SK-N-SH (cell line): ENCODE data around the gene KRT23. TPM values are rescaled to one million over a fixed set of nuclear protein-coding genes. Genes with fewer than 3 reads are reported as not detected.
A peak's percentile ranks its signal among the peaks of the same experiment; 100 is the strongest.

ENCODE experiments used
- CTCF ChIA-PET: fragments of 300-600, 350-600 bp; formaldehyde crosslinking; extraction: SDS; loops from one replicate; lab custom pipeline; 2021; lab: Yijun Ruan, JAX
- POLR2A ChIA-PET: fragments of 350-600 bp; sonication (Branson Sonifier 250); formaldehyde crosslinking; extraction: SDS; loops from one replicate; lab custom pipeline; 2020; ENCODE audit warnings: antibody characterized with exemption, inconsistent platforms; lab: Yijun Ruan, JAX
- DNase-seq: peaks from one replicate; pipeline ENCODE4 v3.0.0; 2012
- H2AFZ ChIP-seq: fragments of 200-600 bp; sonication (generic); 2 replicates; pipeline ENCODE4 v1.8.1; 2016; ENCODE audit warnings: antibody characterized with exemption, mild to moderate bottlenecking, low read depth
- H3F3A ChIP-seq: fragments of 200-600 bp; sonication (generic); replicated peaks from 2 replicates; pipeline ENCODE3; 2016; ENCODE audit warnings: antibody characterized with exemption, mild to moderate bottlenecking; ENCODE audit not compliant: insufficient read depth
- H3K27ac ChIP-seq, 2 experiments: fragments of 200-500 bp in 1 of 2; fragments of 200-600 bp in 1 of 2; sonication (Bioruptor generic) in 1 of 2; sonication (generic), shearing (Covaris generic) in 1 of 2; 2 replicates each; pipeline versions ENCODE4 v1.5.1 to v1.6.1; 2014 to 2016; ENCODE audit warnings: low read depth in 2 of 2, inconsistent platforms in 1 of 2, low read length in 1 of 2, mild to moderate bottlenecking in 1 of 2, mixed read lengths in 1 of 2
- H3K27me3 ChIP-seq: fragments of 200-600 bp; sonication (generic), shearing (Covaris generic); 2 replicates; pipeline ENCODE4 v1.6.1; 2016; ENCODE audit warnings: mixed run types; ENCODE audit not compliant: insufficient read depth
- H3K36me3 ChIP-seq, 2 experiments: fragments of 200-500 bp in 1 of 2; fragments of 200-600 bp in 1 of 2; sonication (Bioruptor generic) in 1 of 2; sonication (generic) in 1 of 2; replicated peaks in 1 of 2; 2 replicates each; pipeline versions ENCODE3 to v1.5.1; 2014 to 2016; ENCODE audit warnings: low read length in 1 of 2, mild to moderate bottlenecking in 1 of 2; ENCODE audit not compliant: insufficient read depth in 2 of 2, control insufficient read depth in 1 of 2
- H3K4me1 ChIP-seq, 2 experiments: fragments of 200-500 bp in 1 of 2; fragments of 200-600 bp in 1 of 2; sonication (Bioruptor generic) in 1 of 2; sonication (generic), shearing (Covaris generic) in 1 of 2; 2 replicates each; pipeline versions ENCODE4 v1.5.1 to v1.6.1; 2014 to 2016; ENCODE audit warnings: low read depth in 1 of 2, low read length in 1 of 2, mixed run types in 1 of 2; ENCODE audit not compliant: insufficient read depth in 2 of 2, control insufficient read depth in 1 of 2
- H3K4me2 ChIP-seq: fragments of 200-600 bp; sonication (generic), shearing (Covaris generic); 2 replicates; pipeline ENCODE4 v1.6.1; 2017; ENCODE audit warnings: mixed run types
- H3K4me3 ChIP-seq, 2 experiments: fragments of 200-500 bp in 1 of 2; fragments of 200-600 bp in 1 of 2; sonication (Bioruptor generic) in 1 of 2; sonication (generic), shearing (Covaris generic) in 1 of 2; 2 replicates each; pipeline versions ENCODE4 v1.5.1 to v1.8.1; 2014 to 2016; ENCODE audit warnings: low read depth in 2 of 2, inconsistent platforms in 1 of 2, low read length in 1 of 2, mild to moderate bottlenecking in 1 of 2, mixed read lengths in 1 of 2, moderate library complexity in 1 of 2
- H3K79me2 ChIP-seq: fragments of 200-600 bp; sonication (generic); 2 replicates; pipeline ENCODE4 v1.8.1; 2017; ENCODE audit warnings: mild to moderate bottlenecking; ENCODE audit not compliant: insufficient read depth
- H3K9ac ChIP-seq: fragments of 200-600 bp; sonication (generic); 2 replicates; pipeline ENCODE4 v1.6.1; 2017; ENCODE audit warnings: mixed run types
- H3K9me2 ChIP-seq: fragments of 200-600 bp; sonication (generic); 2 replicates; pipeline ENCODE4 v1.6.1; 2017; ENCODE audit warnings: mixed run types
- H3K9me3 ChIP-seq: fragments of 200-600 bp; sonication (generic); 2 replicates; pipeline ENCODE4 v1.6.1; 2017; ENCODE audit warnings: mixed run types, mild to moderate bottlenecking, moderate library complexity
- H4K20me1 ChIP-seq: fragments of 200-600 bp; sonication (generic); 2 replicates; pipeline ENCODE4 v1.6.1; 2017; ENCODE audit warnings: mild to moderate bottlenecking, mixed run types; ENCODE audit not compliant: insufficient read depth
- CHD2 ChIP-seq: fragments of 150-350 bp; IDR thresholded peaks from 2 replicates; pipeline ENCODE4 v1.6.1; 2018; ENCODE audit warnings: low read length; ENCODE audit not compliant: partially characterized antibody
- CTCF ChIP-seq: fragments of 200-600 bp; sonication (generic); IDR thresholded peaks from 2 replicates; pipeline ENCODE4 v1.6.1; 2017; ENCODE audit warnings: antibody characterized with exemption, mild to moderate bottlenecking, moderate library complexity
- ELF1 ChIP-seq: IDR thresholded peaks from 2 replicates; pipeline ENCODE4 v1.4.0; 2012
- FOSL2 ChIP-seq: IDR thresholded peaks from 2 replicates; pipeline ENCODE4 v1.4.0; 2012; ENCODE audit warnings: low read depth, mild to moderate bottlenecking, moderate library complexity, borderline replicate concordance
- FOXJ3 ChIP-seq: sonication (generic); formaldehyde crosslinking; IDR thresholded peaks from 2 replicates; pipeline ENCODE4 v1.5.1; 2020; ENCODE audit warnings: mild to moderate bottlenecking, missing genetic modification reagents
- GABPA ChIP-seq: IDR thresholded peaks from 2 replicates; pipeline ENCODE4 v1.4.0; 2012; ENCODE audit warnings: low read depth, mild to moderate bottlenecking
- JUND ChIP-seq: IDR thresholded peaks from 2 replicates; pipeline ENCODE4 v1.4.0; 2012
- MAX ChIP-seq: IDR thresholded peaks from 2 replicates; pipeline ENCODE4 v1.4.0; 2012; ENCODE audit warnings: low read depth
- MEF2A ChIP-seq: IDR thresholded peaks from 2 replicates; pipeline ENCODE4 v1.4.0; 2012; ENCODE audit warnings: low read depth, borderline replicate concordance
- MXI1 ChIP-seq: IDR thresholded peaks from 2 replicates; pipeline ENCODE4 v1.6.1; 2012; ENCODE audit warnings: mild to moderate bottlenecking, low read depth, low read length, improper control_type of control experiment
- NRF1 ChIP-seq: IDR thresholded peaks from 2 replicates; pipeline ENCODE4 v1.6.1; 2012; ENCODE audit warnings: low read depth, mild to moderate bottlenecking, low read length
- RAD21 ChIP-seq: IDR thresholded peaks from 2 replicates; pipeline ENCODE4 v1.6.1; 2012; ENCODE audit warnings: mild to moderate bottlenecking, low read length
- RCOR1 ChIP-seq: fragments of 150-350 bp; IDR thresholded peaks from 2 replicates; pipeline ENCODE4 v1.6.1; 2017; ENCODE audit warnings: antibody characterized with exemption, low read length
- RXRA ChIP-seq: IDR thresholded peaks from 2 replicates; pipeline ENCODE4 v1.4.0; 2012; ENCODE audit warnings: low read depth, mild to moderate bottlenecking, borderline replicate concordance
- SMC3 ChIP-seq: IDR thresholded peaks from 2 replicates; pipeline ENCODE4 v1.6.1; 2012; ENCODE audit warnings: low read depth, low read length, improper control_type of control experiment
- TAF1 ChIP-seq: IDR thresholded peaks from 2 replicates; pipeline ENCODE4 v1.6.1; 2012; ENCODE audit warnings: low read depth, mild to moderate bottlenecking, low read length, moderate library complexity, borderline replicate concordance
- TCF12 ChIP-seq: IDR thresholded peaks from 2 replicates; pipeline ENCODE4 v1.4.0; 2012
- TEAD4 ChIP-seq: IDR thresholded peaks from 2 replicates; pipeline ENCODE4 v1.4.0; 2012; ENCODE audit warnings: mild to moderate bottlenecking, borderline replicate concordance; ENCODE audit not compliant: insufficient read depth
- USF1 ChIP-seq: IDR thresholded peaks from 2 replicates; pipeline ENCODE4 v1.4.0; 2012; ENCODE audit warnings: low read depth, borderline replicate concordance
- USF2 ChIP-seq: fragments of 150-350 bp; IDR thresholded peaks from 2 replicates; pipeline ENCODE4 v1.6.1; 2017; ENCODE audit warnings: antibody characterized with exemption, low read length, low read depth, borderline replicate concordance
- YY1 ChIP-seq: IDR thresholded peaks from 2 replicates; pipeline ENCODE4 v1.4.0; 2012; ENCODE audit warnings: low read depth, mild to moderate bottlenecking
- whole genome bisulfite sequencing: methylation state at CpG from one replicate; pipeline ENCODE4 v1.1.6; 2017; ENCODE audit warnings: low lambda C conversion rate; 5-methylcytosine and 5-hydroxymethylcytosine counted together
- polyA plus RNA-seq, 3 experiments: library from polyadenylated mRNA; depleted of rRNA; stranded (reverse); fragments of >200 nt; gene quantifications; 2 replicates each; pipeline ENCODE4 v1.2.3, GENCODE V29; 2012
- TF ChIP-seq, protein P1 (sequence below): IDR thresholded peaks from 2 replicates; pipeline ENCODE4 v1.6.1; 2012; ENCODE audit warnings: mild to moderate bottlenecking, low read depth, low read length, moderate library complexity

KRT23 gene
- polyA plus RNA-seq, 1 of the 3 experiments (the other 2 are of a cell fraction) = not detected

- Histone ChIP-seq H3K4me1 (peaks cover 0 to 14% of the 10 kb centered on the region in 2 experiments; a peak in 3 of 4 replicates), H3K9me3 (no peaks in the 10 kb centered on the region), H3K27me3 (peaks cover 16% of the 10 kb centered on the region; the same call in 1 of the 2 replicates), H3K79me2 (no peaks in the 10 kb centered on the region), H3K9ac (no peak overlapping the region), H3K9me2 (no peaks in the 10 kb centered on the region), H4K20me1 (no peaks in the 10 kb centered on the region), H3K36me3 (no peaks in the 10 kb centered on the region), H3K4me2 (peak overlapping the region; percentile 53), H3K27ac (peak overlapping the region in 1 of 2 experiments; percentile 66; a peak in 2 of 4 replicates), H3F3A (peaks cover 19% of the 10 kb centered on the region), H3K4me3 (no peak overlapping the region), H2AFZ (no peak overlapping the region)
- POLR2A ChIA-PET = no interaction called here
- no peak for TF ChIP-seq YY1
- no peak for TF ChIP-seq FOSL2
- TF ChIP-seq USF1 = no peak
- CTCF ChIA-PET = interaction anchor here (0.6 to 11.9 kb wide), 14 partner anchors 10 to 760 kb away, joined by 3 to 140 read pairs (median 6); no protein-coding TSS in a partner anchor
- no peak for DNase-seq
- 29% methylated on average over 4 of the region's 4 CpGs for WGBS
These were observed 27.7 kb downstream of the KRT23 start for GRCh38 chr17:40909755-40910154.

GRCh38 chr17:40909351-40909750, 28.1 kb downstream of the KRT23 start:
- Histone ChIP-seq H3K9me3 (no peaks in the 10 kb centered on the region), H3K79me2 (no peaks in the 10 kb centered on the region), H3K9me2 (no peaks in the 10 kb centered on the region), H3K4me3 (no peak overlapping the region; a peak in 1 of 4 replicates), H3F3A (peaks cover 19% of the 10 kb centered on the region), H3K36me3 (no peaks in the 10 kb centered on the region), H4K20me1 (no peaks in the 10 kb centered on the region), H2AFZ (no peak overlapping the region), H3K27ac (peak overlapping the region in 1 of 2 experiments; percentile 66; a peak in 2 of 4 replicates), H3K4me2 (peak overlapping the region; percentile 53; the same call in 1 of the 2 replicates), H3K9ac (no peak overlapping the region), H3K27me3 (peaks cover 20% of the 10 kb centered on the region; the same call in 1 of the 2 replicates), H3K4me1 (peaks cover 0 to 14% of the 10 kb centered on the region in 2 experiments; a peak in 3 of 4 replicates)
- peak; percentile 75 for DNase-seq
- CTCF ChIA-PET = interaction anchor here (0.6 to 11.9 kb wide), 14 partner anchors 9 to 761 kb away, joined by 3 to 140 read pairs (median 6); no protein-coding TSS in a partner anchor
- POLR2A ChIA-PET = no interaction called here
- 0% methylated on average over 5 of the region's 5 CpGs for WGBS
- TF ChIP-seq MAX (no peak), SMC3 (peak; percentile 87), GABPA (no peak), USF2 (no peak), ELF1 (no peak), RCOR1 (no peak), TEAD4 (peak; percentile 46; the same call in 1 of the 2 replicates), CHD2 (peak; percentile 17), CTCF (peak; percentile 84), RAD21 (peak; percentile 92), FOXJ3 (no peak), MXI1 (no peak), RXRA (peak; percentile 23; the same call in 1 of the 2 replicates), MEF2A (no peak; the same call in 1 of the 2 replicates), TAF1 (no peak), TCF12 (peak; percentile 57), JUND (peak; percentile 69), NRF1 (no peak)
- TF ChIP-seq, protein P1, sequence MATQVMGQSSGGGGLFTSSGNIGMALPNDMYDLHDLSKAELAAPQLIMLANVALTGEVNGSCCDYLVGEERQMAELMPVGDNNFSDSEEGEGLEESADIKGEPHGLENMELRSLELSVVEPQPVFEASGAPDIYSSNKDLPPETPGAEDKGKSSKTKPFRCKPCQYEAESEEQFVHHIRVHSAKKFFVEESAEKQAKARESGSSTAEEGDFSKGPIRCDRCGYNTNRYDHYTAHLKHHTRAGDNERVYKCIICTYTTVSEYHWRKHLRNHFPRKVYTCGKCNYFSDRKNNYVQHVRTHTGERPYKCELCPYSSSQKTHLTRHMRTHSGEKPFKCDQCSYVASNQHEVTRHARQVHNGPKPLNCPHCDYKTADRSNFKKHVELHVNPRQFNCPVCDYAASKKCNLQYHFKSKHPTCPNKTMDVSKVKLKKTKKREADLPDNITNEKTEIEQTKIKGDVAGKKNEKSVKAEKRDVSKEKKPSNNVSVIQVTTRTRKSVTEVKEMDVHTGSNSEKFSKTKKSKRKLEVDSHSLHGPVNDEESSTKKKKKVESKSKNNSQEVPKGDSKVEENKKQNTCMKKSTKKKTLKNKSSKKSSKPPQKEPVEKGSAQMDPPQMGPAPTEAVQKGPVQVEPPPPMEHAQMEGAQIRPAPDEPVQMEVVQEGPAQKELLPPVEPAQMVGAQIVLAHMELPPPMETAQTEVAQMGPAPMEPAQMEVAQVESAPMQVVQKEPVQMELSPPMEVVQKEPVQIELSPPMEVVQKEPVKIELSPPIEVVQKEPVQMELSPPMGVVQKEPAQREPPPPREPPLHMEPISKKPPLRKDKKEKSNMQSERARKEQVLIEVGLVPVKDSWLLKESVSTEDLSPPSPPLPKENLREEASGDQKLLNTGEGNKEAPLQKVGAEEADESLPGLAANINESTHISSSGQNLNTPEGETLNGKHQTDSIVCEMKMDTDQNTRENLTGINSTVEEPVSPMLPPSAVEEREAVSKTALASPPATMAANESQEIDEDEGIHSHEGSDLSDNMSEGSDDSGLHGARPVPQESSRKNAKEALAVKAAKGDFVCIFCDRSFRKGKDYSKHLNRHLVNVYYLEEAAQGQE = peak; percentile 21; the same call in 1 of the 2 replicates
